GM23338 (cell line): ENCODE data around the gene TRMT44. TPM values are rescaled to one million over a fixed set of nuclear protein-coding genes. Genes with fewer than 3 reads are reported as not detected.

Experiments used
- ATAC-seq: fragments of 200-7000 bp; cut with Tn5 transposase; 3 replicates; pipeline ENCODE4 v1.9.1; 2020
- DNase-seq: peaks from one replicate; pipeline ENCODE4 v3.0.0-alpha.2; 2015; ENCODE audit warnings: low spot score
- H2AFZ ChIP-seq: fragments of 200-600 bp; sonication (generic); 2 replicates; pipeline ENCODE4 v1.8.0; 2016; ENCODE audit warnings: antibody characterized with exemption, mild to moderate bottlenecking, moderate library complexity
- H3F3A ChIP-seq: fragments of 200-600 bp; sonication (generic); replicated peaks from 2 replicates; pipeline ENCODE4 v1.8.0; 2017; ENCODE audit warnings: antibody characterized with exemption, mixed run types, low read depth
- H3K27ac ChIP-seq: fragments of 200-600 bp; sonication (generic); 2 replicates; pipeline ENCODE4 v1.6.1; 2016; ENCODE audit warnings: low read depth
- H3K27me3 ChIP-seq: fragments of 200-600 bp; sonication (generic); 2 replicates; pipeline ENCODE4 v1.8.0; 2016; ENCODE audit warnings: mild to moderate bottlenecking, mixed run types, moderate library complexity; ENCODE audit not compliant: insufficient read depth
- H3K36me3 ChIP-seq: fragments of 200-600 bp; sonication (generic); 2 replicates; pipeline ENCODE4 v1.8.0; 2016; ENCODE audit warnings: mild to moderate bottlenecking; ENCODE audit not compliant: insufficient read depth
- H3K4me1 ChIP-seq: fragments of 200-600 bp; sonication (generic); 2 replicates; pipeline ENCODE4 v1.8.0; 2016; ENCODE audit warnings: mild to moderate bottlenecking, moderate library complexity; ENCODE audit not compliant: insufficient read depth
- H3K4me2 ChIP-seq: fragments of 200-600 bp; sonication (generic); 2 replicates; pipeline ENCODE4 v1.7.1; 2017; ENCODE audit warnings: mixed run types
- H3K4me3 ChIP-seq: fragments of 200-600 bp; sonication (generic); 2 replicates; pipeline ENCODE4 v1.6.1; 2016; ENCODE audit warnings: mixed run types
- H3K79me2 ChIP-seq: fragments of 200-600 bp; sonication (generic); replicated peaks from 2 replicates; pipeline ENCODE4 v1.8.0; 2017; ENCODE audit warnings: mild to moderate bottlenecking; ENCODE audit not compliant: insufficient read depth
- H3K9me2 ChIP-seq: fragments of 200-600 bp; sonication (generic); 2 replicates; pipeline ENCODE4 v1.8.0; 2017; ENCODE audit not compliant: insufficient read depth
- H4K20me1 ChIP-seq: fragments of 200-600 bp; sonication (generic); replicated peaks from 2 replicates; pipeline ENCODE4 v1.8.0; 2017; ENCODE audit warnings: mild to moderate bottlenecking; ENCODE audit not compliant: insufficient read depth
- H3K27ac Mint-ChIP-seq: 2 replicates; pipeline ENCODE4 v1.8.0; 2020; ENCODE audit warnings: inconsistent platforms, mild to moderate bottlenecking, moderate library complexity, mixed read lengths
- H3K27me3 Mint-ChIP-seq: 3 replicates; pipeline ENCODE4 v1.8.0; 2022; ENCODE audit warnings: low read depth, mild to moderate bottlenecking, moderate library complexity, mixed read lengths, inconsistent platforms; ENCODE audit not compliant: insufficient read depth, poor library complexity
- H3K36me3 Mint-ChIP-seq: 3 replicates; pipeline ENCODE4 v1.8.0; 2021; ENCODE audit warnings: low read depth, mild to moderate bottlenecking, inconsistent platforms, moderate library complexity, mixed read lengths
- H3K4me1 Mint-ChIP-seq: 3 replicates; pipeline ENCODE4 v1.8.0; 2020; ENCODE audit warnings: mild to moderate bottlenecking, inconsistent platforms, mixed read lengths
- H3K4me3 Mint-ChIP-seq: 3 replicates; pipeline ENCODE4 v1.8.0; 2021; ENCODE audit warnings: moderate library complexity, mild to moderate bottlenecking, inconsistent platforms, mixed read lengths
- H3K9me3 Mint-ChIP-seq: 3 replicates; pipeline ENCODE4 v1.8.0; 2020; ENCODE audit warnings: moderate library complexity, mild to moderate bottlenecking, inconsistent platforms, mixed read lengths
- CREB1 ChIP-seq: fragments of 250-450 bp; sonication (Bioruptor Pico); IDR thresholded peaks from 2 replicates; pipeline ENCODE4 v1.5.0; 2020; ENCODE audit warnings: low read depth, mild to moderate bottlenecking, moderate library complexity
- EZH2 ChIP-seq: fragments of 200-600 bp; sonication (generic); IDR thresholded peaks from one replicate; pipeline ENCODE4 v1.8.0; 2017; ENCODE audit warnings: antibody characterized with exemption, mild to moderate bottlenecking, low read depth; ENCODE audit not compliant: unreplicated experiment
- EZH2phosphoT487 ChIP-seq: fragments of 200-600 bp; sonication (generic); IDR thresholded peaks from one replicate; pipeline ENCODE4 v1.8.1; 2018; ENCODE audit warnings: antibody characterized with exemption; ENCODE audit not compliant: unreplicated experiment
- JUNB ChIP-seq: IDR thresholded peaks from one replicate; pipeline ENCODE4 v1.6.1; 2016; ENCODE audit warnings: antibody characterized with exemption; ENCODE audit not compliant: unreplicated experiment
- NANOG ChIP-seq: IDR thresholded peaks from 2 replicates; pipeline ENCODE4 v1.6.1; 2016; ENCODE audit warnings: antibody characterized with exemption, borderline replicate concordance
- POLR2AphosphoS5 ChIP-seq: IDR thresholded peaks from 2 replicates; pipeline ENCODE4 v1.6.1; 2016; ENCODE audit warnings: antibody characterized with exemption, low read depth
- STAT1 ChIP-seq: IDR thresholded peaks from one replicate; pipeline ENCODE4 v1.6.1; 2016; ENCODE audit warnings: antibody characterized with exemption; ENCODE audit not compliant: unreplicated experiment
- ZNF331 ChIP-seq: fragments of 250-450 bp; sonication (Bioruptor Pico); IDR thresholded peaks from 2 replicates; pipeline ENCODE4 v1.5.0; 2020; ENCODE audit warnings: low read depth, mild to moderate bottlenecking, moderate library complexity
- polyA plus RNA-seq: library from polyadenylated mRNA; unstranded; fragments of >200 nt; fragmentation: Nextera tagmentation; extraction: Ambion mirVana; gene quantifications from 2 replicates; pipeline ENCODE4 v1.2.1, GENCODE V29; 2016
- total RNA-seq: library from RNA; depleted of rRNA; stranded (reverse); fragments of >200 nt; shearing (Covaris generic); gene quantifications from 2 replicates; pipeline ENCODE4 v1.2.3, GENCODE V29; 2014
- TF ChIP-seq, protein P1 (sequence below): fragments of 250-450 bp; sonication (Bioruptor Pico); IDR thresholded peaks from 2 replicates; pipeline ENCODE4 v1.5.0; 2020; ENCODE audit warnings: mild to moderate bottlenecking, moderate library complexity
- TF ChIP-seq, protein P2 (sequence below): IDR thresholded peaks from 2 replicates; pipeline ENCODE4 v1.6.1; 2016; ENCODE audit warnings: antibody characterized with exemption
- TF ChIP-seq, protein P3 (sequence below), 2 experiments: fragments of 200-600 bp in 1 of 2; sonication (generic) in 1 of 2; conservative IDR thresholded peaks; 2 replicates each; pipeline versions ENCODE4 v1.5.1 to v1.6.1; 2016 to 2017; ENCODE audit warnings: antibody characterized with exemption in 2 of 2, low read depth in 2 of 2, mild to moderate bottlenecking in 2 of 2, moderate library complexity in 1 of 2

TRMT44 gene
- total and polyA plus RNA-seq, 2 experiments from 2014 or later, result 10.3 to 49.8 TPM

DNA sequence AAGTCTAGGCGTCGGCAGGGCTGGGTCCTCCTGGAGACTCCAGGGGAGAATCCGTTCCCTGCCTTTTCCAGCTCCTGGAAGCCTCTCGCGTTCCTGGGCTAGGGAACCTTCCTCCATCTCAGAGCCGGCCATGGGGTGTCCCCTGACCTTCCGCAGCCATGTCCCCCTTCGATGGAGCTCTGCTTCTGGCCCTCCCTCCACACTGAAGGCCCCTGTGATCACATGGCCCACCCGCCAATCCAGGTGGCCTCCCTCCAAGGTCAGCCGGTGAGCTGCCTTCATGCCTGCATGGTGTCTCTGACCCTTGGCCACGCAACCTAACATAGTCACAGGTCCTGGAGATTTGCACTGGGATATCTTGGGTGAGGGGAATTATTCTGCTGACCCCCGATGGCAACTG, 69.6 kb downstream of the TRMT44 start:
- ATAC-seq (no peak), DNase-seq (no peak)
- Mint-ChIP-seq H3K36me3 (peaks cover 22% of the 10 kb centered on the region), H3K4me1 (peaks cover 21% of the 10 kb centered on the region), H3K27me3 (peaks cover 9% of the 10 kb centered on the region), H3K4me3 (no peak overlapping the region), H3K9me3 (peaks cover 13% of the 10 kb centered on the region; the same call in 2 of the 3 replicates), H3K27ac (no peak overlapping the region)
- no peaks in the 10 kb centered on the region for H3K27me3 ChIP-seq
- no peaks in the 10 kb centered on the region for H4K20me1 ChIP-seq
- H3F3A ChIP-seq, result no peaks in the 10 kb centered on the region
- no peak overlapping the region for H3K4me2 ChIP-seq
- H3K4me1 ChIP-seq, result peaks cover 7% of the 10 kb centered on the region; the same call in 1 of the 2 replicates
- no peaks in the 10 kb centered on the region for H3K36me3 ChIP-seq
- H3K9me2 ChIP-seq, result no peaks in the 10 kb centered on the region
- H3K79me2 ChIP-seq, result no peaks in the 10 kb centered on the region
- no peak overlapping the region for H2AFZ ChIP-seq
- no peak overlapping the region for H3K4me3 ChIP-seq
- no peak for TF ChIP-seq EZH2phosphoT487
- TF ChIP-seq POLR2AphosphoS5, result no peak
- no peak overlapping the region for H3K27ac ChIP-seq

DNA sequence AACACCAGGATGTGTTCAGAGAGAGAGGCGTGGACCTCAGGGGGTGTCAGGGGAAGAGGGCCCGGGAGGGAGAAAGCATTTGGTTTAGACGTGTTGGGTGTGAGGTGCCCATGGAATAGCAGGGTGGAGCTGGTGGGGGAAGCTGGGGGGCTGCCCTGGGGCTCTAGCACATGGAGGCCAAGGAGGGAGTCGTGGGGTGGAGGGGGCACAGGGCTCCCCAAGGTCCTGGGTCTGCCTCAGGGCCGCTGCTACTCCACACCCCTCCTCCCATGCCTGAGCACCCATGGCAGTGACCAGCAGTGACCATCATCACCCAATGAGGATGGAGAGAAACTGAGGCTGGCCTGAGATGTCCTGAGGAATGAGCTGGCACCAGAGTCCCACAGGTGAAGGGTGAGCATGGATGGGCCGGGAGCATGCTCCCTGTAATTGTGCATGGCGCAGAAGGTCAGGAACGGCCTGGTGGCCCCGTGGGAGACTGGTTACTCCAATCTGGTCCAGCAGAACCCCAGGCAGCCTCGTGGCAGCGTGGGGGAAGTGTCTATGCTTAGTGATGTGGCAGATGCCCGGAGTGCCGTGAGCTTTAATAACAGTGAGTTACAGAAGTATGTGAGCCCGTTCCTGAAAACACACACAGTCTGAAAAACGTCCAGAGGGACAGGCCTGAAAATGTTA, 70.2 kb downstream of the TRMT44 start:
- H3K27ac Mint-ChIP-seq, result no peak overlapping the region
- H3K36me3 Mint-ChIP-seq, result peaks cover 21% of the 10 kb centered on the region
- H3K9me3 Mint-ChIP-seq, result peaks cover 13% of the 10 kb centered on the region; the same call in 2 of the 3 replicates
- no peak overlapping the region for H3K4me3 Mint-ChIP-seq
- DNase-seq, result no peak
- no peaks in the 10 kb centered on the region for H3K9me2 ChIP-seq
- H3K27me3 Mint-ChIP-seq, result peaks cover 9% of the 10 kb centered on the region
- no peak for ATAC-seq
- no peaks in the 10 kb centered on the region for H3K36me3 ChIP-seq
- no peak overlapping the region for H2AFZ ChIP-seq
- H3K27me3 ChIP-seq, result no peaks in the 10 kb centered on the region
- peaks cover 18% of the 10 kb centered on the region for H3K4me1 Mint-ChIP-seq
- H3F3A ChIP-seq, result no peaks in the 10 kb centered on the region
- H3K4me1 ChIP-seq, result peaks cover 7% of the 10 kb centered on the region; the same call in 1 of the 2 replicates
- H4K20me1 ChIP-seq, result no peaks in the 10 kb centered on the region
- H3K79me2 ChIP-seq, result no peaks in the 10 kb centered on the region
- H3K27ac ChIP-seq, result no peak overlapping the region
- no peak overlapping the region for H3K4me2 ChIP-seq
- H3K4me3 ChIP-seq, result no peak overlapping the region
- TF ChIP-seq NANOG (no peak), EZH2 (no peak), POLR2AphosphoS5 (no peak), ZNF331 (CRISPR knock-in tag) (no peak), STAT1 (no peak), CREB1 (CRISPR knock-in tag) (no peak), JUNB (no peak), EZH2phosphoT487 (no peak)
- TF ChIP-seq, protein P1, sequence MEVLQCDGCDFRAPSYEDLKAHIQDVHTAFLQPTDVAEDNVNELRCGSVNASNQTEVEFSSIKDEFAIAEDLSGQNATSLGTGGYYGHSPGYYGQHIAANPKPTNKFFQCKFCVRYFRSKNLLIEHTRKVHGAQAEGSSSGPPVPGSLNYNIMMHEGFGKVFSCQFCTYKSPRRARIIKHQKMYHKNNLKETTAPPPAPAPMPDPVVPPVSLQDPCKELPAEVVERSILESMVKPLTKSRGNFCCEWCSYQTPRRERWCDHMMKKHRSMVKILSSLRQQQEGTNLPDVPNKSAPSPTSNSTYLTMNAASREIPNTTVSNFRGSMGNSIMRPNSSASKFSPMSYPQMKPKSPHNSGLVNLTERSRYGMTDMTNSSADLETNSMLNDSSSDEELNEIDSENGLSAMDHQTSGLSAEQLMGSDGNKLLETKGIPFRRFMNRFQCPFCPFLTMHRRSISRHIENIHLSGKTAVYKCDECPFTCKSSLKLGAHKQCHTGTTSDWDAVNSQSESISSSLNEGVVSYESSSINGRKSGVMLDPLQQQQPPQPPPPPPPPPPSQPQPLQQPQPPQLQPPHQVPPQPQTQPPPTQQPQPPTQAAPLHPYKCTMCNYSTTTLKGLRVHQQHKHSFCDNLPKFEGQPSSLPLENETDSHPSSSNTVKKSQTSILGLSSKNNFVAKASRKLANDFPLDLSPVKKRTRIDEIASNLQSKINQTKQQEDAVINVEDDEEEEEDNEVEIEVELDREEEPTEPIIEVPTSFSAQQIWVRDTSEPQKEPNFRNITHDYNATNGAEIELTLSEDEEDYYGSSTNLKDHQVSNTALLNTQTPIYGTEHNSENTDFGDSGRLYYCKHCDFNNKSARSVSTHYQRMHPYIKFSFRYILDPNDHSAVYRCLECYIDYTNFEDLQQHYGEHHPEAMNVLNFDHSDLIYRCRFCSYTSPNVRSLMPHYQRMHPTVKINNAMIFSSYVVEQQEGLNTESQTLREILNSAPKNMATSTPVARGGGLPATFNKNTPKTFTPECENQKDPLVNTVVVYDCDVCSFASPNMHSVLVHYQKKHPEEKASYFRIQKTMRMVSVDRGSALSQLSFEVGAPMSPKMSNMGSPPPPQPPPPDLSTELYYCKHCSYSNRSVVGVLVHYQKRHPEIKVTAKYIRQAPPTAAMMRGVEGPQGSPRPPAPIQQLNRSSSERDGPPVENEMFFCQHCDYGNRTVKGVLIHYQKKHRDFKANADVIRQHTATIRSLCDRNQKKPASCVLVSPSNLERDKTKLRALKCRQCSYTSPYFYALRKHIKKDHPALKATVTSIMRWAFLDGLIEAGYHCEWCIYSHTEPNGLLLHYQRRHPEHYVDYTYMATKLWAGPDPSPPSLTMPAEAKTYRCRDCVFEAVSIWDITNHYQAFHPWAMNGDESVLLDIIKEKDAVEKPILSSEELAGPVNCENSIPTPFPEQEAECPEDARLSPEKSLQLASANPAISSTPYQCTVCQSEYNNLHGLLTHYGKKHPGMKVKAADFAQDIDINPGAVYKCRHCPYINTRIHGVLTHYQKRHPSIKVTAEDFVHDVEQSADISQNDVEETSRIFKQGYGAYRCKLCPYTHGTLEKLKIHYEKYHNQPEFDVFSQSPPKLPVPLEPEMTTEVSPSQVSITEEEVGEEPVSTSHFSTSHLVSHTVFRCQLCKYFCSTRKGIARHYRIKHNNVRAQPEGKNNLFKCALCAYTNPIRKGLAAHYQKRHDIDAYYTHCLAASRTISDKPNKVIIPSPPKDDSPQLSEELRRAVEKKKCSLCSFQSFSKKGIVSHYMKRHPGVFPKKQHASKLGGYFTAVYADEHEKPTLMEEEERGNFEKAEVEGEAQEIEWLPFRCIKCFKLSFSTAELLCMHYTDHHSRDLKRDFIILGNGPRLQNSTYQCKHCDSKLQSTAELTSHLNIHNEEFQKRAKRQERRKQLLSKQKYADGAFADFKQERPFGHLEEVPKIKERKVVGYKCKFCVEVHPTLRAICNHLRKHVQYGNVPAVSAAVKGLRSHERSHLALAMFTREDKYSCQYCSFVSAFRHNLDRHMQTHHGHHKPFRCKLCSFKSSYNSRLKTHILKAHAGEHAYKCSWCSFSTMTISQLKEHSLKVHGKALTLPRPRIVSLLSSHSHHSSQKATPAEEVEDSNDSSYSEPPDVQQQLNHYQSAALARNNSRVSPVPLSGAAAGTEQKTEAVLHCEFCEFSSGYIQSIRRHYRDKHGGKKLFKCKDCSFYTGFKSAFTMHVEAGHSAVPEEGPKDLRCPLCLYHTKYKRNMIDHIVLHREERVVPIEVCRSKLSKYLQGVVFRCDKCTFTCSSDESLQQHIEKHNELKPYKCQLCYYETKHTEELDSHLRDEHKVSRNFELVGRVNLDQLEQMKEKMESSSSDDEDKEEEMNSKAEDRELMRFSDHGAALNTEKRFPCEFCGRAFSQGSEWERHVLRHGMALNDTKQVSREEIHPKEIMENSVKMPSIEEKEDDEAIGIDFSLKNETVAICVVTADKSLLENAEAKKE (CRISPR knock-in tag), result no peak
- TF ChIP-seq, protein P2, sequence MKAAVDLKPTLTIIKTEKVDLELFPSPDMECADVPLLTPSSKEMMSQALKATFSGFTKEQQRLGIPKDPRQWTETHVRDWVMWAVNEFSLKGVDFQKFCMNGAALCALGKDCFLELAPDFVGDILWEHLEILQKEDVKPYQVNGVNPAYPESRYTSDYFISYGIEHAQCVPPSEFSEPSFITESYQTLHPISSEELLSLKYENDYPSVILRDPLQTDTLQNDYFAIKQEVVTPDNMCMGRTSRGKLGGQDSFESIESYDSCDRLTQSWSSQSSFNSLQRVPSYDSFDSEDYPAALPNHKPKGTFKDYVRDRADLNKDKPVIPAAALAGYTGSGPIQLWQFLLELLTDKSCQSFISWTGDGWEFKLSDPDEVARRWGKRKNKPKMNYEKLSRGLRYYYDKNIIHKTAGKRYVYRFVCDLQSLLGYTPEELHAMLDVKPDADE, result no peak
- TF ChIP-seq, protein P3, sequence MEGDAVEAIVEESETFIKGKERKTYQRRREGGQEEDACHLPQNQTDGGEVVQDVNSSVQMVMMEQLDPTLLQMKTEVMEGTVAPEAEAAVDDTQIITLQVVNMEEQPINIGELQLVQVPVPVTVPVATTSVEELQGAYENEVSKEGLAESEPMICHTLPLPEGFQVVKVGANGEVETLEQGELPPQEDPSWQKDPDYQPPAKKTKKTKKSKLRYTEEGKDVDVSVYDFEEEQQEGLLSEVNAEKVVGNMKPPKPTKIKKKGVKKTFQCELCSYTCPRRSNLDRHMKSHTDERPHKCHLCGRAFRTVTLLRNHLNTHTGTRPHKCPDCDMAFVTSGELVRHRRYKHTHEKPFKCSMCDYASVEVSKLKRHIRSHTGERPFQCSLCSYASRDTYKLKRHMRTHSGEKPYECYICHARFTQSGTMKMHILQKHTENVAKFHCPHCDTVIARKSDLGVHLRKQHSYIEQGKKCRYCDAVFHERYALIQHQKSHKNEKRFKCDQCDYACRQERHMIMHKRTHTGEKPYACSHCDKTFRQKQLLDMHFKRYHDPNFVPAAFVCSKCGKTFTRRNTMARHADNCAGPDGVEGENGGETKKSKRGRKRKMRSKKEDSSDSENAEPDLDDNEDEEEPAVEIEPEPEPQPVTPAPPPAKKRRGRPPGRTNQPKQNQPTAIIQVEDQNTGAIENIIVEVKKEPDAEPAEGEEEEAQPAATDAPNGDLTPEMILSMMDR (conservative IDR thresholded peaks at IDR 0.05; ENCODE audit: low read depth in 2 of 2), result no peak
